ENCODE measurements around the gene VRK2. TPM values are rescaled to one million over a fixed set of nuclear protein-coding genes. Genes with fewer than 3 reads are reported as not detected.
A peak's percentile ranks its signal among the peaks of the same experiment; 100 is the strongest.

VRK2 gene
- total RNA-seq, result 10 to 100 TPM; 15.3 to 19.8 TPM
- 26.0 to 30.4 reads per million in 2 donors for total RNA-seq

DNA sequence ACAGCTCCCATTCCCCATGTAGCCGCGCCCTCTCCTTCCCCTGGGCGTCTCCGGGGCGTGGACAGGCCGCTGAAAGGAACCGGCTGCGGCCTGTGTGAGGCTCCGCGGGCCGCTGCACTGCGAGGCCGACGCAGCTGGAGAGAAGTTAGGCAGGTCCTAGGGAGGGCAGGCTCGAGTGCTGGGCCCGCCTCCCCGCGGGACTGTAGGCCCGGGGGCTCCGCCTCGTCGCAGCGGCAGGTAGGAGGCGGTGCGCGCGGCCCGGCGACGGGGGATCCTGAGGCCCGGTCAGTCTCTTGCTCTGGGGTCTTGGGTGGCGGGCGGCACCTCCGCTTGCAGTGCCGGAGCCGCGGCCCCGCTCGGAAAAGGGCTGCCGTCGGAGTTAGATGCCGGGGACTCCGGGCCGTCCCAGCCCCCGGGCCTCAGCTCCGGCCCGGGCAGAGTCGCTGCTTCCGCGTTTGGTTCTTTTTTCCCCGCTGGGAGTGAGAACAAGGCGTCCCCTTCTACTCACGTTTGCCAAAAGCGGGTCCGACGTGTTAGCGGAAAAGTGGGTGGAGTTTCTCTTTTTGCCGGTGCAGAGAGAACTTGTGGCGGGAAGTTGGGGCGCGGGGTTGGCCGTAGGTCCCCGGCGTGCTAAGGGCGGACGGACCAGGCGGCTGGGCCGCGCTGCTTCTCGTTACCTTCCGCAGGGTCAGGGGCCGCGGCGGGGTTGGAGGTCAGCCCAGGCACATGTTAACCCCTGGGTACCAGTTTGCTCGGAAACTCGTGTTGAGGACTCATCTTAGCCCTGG lies at the start of gene VRK2:
Gene VRK2 (plus strand): TSS at position 222 of the 788 bp plus-strand sequence. CDS start 2,026 bp downstream, outside the sequence.
- DNase-seq (peak; percentile 73 to 75 (median 74)), ATAC-seq (peak; percentile 94)
- no peaks in the 10 kb centered on the region for H3K9me3 ChIP-seq (ENCODE audit: control insufficient read depth, low read length, poor library complexity, severe bottlenecking)
- peak within 1 kb of the TSS; percentile 91 for H3K4me3 Mint-ChIP-seq
- H3K27me3 Mint-ChIP-seq, result no peaks in the 10 kb centered on the region
- peak within 1 kb of the TSS; percentile 90 for H3K27ac Mint-ChIP-seq
- H3K4me1 Mint-ChIP-seq, result peaks cover 31% of the 10 kb centered on the region
- H3K36me3 Mint-ChIP-seq (ENCODE audit: low read depth), result peaks cover 2% of the 10 kb centered on the region

DNA sequence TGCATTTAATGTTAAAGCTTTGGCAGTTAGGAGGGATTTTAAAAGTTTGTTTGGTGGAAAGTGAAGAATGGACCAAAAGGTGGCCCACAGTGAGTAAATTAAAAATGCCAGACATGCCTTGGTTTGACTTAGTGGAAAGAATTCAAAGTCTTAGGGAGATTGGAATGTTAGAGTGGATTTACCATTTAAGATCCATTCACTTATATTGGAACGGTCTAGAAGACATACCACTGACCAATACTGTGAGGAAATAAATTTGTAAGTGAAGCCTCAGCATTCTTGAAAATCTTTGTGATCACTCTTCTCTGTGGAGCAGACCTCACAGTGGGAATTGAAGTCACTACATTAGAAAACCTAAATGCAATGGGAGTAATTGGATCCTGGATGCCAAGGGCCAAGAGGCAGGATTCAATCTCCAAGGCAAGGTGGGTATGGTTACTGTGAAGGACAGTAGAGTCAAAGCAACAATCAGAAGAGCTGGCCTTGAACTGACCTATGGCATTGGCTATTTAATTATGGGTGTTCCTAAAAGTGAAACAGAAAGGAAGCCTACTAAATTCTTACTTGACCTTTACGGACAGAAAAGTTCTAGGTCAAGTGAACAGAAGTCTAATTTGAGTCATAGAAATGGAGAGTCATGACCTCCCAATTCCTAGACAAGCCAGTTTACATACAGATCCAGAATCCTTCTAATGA lies 40.2 kb upstream of the VRK2 start:
- Mint-ChIP-seq H3K27me3 (no peaks in the 10 kb centered on the region), H3K4me3 (no peak overlapping the region), H3K36me3 (ENCODE audit: low read depth) (peaks cover 3% of the 10 kb centered on the region), H3K27ac (no peak overlapping the region), H3K4me1 (peaks cover 3% of the 10 kb centered on the region)
- ATAC-seq, result no peak
- H3K9me3 ChIP-seq (ENCODE audit: control insufficient read depth, low read length, poor library complexity, severe bottlenecking), result no peaks in the 10 kb centered on the region
- DNase-seq, result no peak

DNA sequence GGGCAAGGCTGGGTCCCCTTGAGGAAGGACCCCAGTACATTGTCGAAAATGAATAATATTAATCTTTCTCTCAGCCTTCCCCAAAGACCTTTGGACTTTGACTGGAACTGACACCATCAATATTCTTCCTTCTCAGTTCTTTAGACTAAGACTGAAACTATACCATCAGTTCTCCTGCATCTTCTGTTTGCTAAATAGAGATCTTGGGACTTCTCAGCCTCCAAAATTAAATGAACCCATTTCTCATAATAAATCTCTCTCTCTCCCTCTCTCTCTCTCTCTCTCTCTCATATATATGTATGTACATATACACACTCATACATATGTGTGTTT lies 39.7 kb upstream of the VRK2 start:
- H3K27me3 Mint-ChIP-seq, result no peaks in the 10 kb centered on the region
- H3K27ac Mint-ChIP-seq, result no peak overlapping the region
- ATAC-seq, result no peak
- DNase-seq, result no peak
- H3K4me1 Mint-ChIP-seq, result peaks cover 3% of the 10 kb centered on the region
- H3K36me3 Mint-ChIP-seq (ENCODE audit: low read depth), result peaks cover 3% of the 10 kb centered on the region
- H3K9me3 ChIP-seq (ENCODE audit: control insufficient read depth, low read length, poor library complexity, severe bottlenecking), result no peaks in the 10 kb centered on the region
- no peak overlapping the region for H3K4me3 Mint-ChIP-seq

DNA sequence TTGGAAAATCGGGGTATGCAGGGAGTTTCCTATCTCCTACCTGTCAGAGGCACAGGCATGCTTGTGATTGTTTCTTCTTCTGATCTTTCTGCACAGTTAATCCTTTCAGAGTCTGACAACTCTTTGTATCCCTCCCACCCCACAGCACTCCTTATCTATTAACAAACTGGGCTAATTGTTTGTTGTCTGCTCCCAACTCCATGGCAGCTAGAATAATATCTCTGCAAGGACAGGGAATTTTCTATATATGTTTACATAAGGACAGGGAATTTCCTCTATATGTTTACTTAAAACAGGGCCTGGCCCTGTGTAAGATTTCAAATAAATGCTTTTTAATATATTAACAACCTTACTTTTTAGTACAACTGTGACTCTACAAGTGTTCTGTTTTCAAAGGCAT lies 36.0 kb upstream of the VRK2 start:
- ATAC-seq (no peak), DNase-seq (no peak)
- H3K4me1 Mint-ChIP-seq, result peaks cover 3% of the 10 kb centered on the region
- no peaks in the 10 kb centered on the region for H3K27me3 Mint-ChIP-seq
- H3K4me3 Mint-ChIP-seq, result no peak overlapping the region
- H3K36me3 Mint-ChIP-seq (ENCODE audit: low read depth), result no peaks in the 10 kb centered on the region
- H3K9me3 ChIP-seq (ENCODE audit: control insufficient read depth, low read length, poor library complexity, severe bottlenecking), result no peaks in the 10 kb centered on the region
- H3K27ac Mint-ChIP-seq, result no peak overlapping the region

DNA sequence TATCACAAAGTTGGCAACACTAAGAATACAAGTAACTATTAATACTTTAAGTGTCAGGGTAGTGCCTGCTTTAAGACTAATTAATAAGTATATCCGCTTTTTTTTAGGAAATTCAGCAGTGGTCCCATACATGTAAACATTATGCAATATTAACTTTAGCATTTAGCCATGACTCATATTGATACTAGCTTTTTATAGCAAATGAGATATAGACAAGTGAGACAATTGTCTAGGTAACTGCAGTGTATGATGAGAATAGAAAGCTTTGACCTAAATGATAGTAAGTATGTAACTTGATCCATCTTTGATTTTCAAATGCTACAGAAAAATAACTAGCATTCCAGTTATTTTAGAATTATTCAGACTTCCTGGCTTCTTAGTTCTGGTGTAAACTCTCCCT lies 27.4 kb upstream of the VRK2 start:
- Mint-ChIP-seq H3K27ac (no peak overlapping the region), H3K27me3 (no peaks in the 10 kb centered on the region), H3K4me1 (peaks cover 11% of the 10 kb centered on the region), H3K36me3 (ENCODE audit: low read depth) (no peaks in the 10 kb centered on the region), H3K4me3 (no peak overlapping the region)
- DNase-seq, result no peak
- ATAC-seq, result no peak
- H3K9me3 ChIP-seq (ENCODE audit: control insufficient read depth, low read length, poor library complexity, severe bottlenecking), result no peaks in the 10 kb centered on the region

DNA sequence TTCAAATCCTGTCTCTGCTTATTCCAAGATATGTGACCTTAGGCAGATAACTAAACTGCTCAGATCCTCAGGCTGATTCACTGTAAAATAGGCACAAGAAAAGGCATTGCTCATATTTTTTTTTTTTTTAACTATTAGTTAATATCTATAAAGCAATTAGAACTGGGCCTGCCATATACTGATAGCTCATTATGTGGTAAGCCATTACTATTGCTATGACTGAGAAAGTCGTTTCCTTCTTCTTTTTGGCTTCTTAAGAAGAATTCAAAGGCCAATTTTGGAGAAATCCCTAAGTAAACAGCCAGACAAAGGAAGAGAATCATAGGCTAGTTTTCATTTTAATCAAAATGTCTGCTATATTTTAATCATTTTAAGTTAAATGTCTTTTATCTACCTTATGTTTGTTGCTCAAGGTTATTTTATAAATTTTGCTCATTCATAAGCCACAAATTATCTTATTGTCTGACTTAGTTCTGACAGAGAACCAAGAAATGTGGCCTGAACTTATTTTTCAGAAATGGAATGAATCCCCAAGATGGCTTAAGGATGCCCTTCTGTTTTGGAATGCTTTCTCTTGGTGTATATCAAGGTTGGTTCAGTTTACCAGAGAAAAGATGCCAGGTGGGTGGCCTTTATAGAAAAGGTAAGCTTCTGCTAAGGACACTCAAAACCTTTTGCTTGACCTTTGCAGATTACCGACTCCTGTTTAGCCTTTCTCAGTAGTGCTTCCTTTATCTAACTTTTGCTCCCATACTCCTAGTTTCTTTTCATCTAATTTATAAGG lies 21.3 kb upstream of the VRK2 start:
- ATAC-seq, result no peak
- Mint-ChIP-seq H3K27me3 (no peaks in the 10 kb centered on the region), H3K27ac (no peak overlapping the region)

DNA sequence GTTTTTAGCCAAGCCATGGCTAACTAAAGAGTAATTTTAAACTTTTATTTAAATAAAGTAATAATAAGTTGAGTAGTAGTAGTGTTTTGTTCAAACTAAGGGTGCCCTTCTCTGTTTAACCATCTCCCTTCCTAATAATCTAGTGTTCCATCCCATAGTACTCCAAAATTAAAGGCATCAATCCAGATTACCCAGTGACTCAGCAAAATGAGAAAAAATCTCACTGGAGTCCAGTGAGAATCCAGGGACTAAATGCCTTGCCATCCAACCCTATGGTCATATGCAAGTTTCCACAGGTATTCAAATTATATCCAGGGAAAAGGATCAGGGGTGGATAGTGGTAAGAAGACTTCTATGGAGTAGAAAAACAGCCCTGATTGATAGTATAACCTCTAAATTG lies 19.6 kb upstream of the VRK2 start:
- Mint-ChIP-seq H3K36me3 (ENCODE audit: low read depth) (no peaks in the 10 kb centered on the region), H3K27me3 (no peaks in the 10 kb centered on the region), H3K4me1 (peaks cover 11% of the 10 kb centered on the region), H3K27ac (no peak overlapping the region), H3K4me3 (no peak overlapping the region)
- no peaks in the 10 kb centered on the region for H3K9me3 ChIP-seq (ENCODE audit: control insufficient read depth, low read length, poor library complexity, severe bottlenecking)
- no peak for DNase-seq
- no peak for ATAC-seq

More for the DNA sequence above, 21.3 kb upstream of the VRK2 start:
- H3K36me3 Mint-ChIP-seq (ENCODE audit: low read depth), result no peaks in the 10 kb centered on the region
- H3K4me3 Mint-ChIP-seq, result no peak overlapping the region
- peaks cover 11% of the 10 kb centered on the region for H3K4me1 Mint-ChIP-seq
- DNase-seq, result no peak
- no peaks in the 10 kb centered on the region for H3K9me3 ChIP-seq (ENCODE audit: control insufficient read depth, low read length, poor library complexity, severe bottlenecking)

DNA sequence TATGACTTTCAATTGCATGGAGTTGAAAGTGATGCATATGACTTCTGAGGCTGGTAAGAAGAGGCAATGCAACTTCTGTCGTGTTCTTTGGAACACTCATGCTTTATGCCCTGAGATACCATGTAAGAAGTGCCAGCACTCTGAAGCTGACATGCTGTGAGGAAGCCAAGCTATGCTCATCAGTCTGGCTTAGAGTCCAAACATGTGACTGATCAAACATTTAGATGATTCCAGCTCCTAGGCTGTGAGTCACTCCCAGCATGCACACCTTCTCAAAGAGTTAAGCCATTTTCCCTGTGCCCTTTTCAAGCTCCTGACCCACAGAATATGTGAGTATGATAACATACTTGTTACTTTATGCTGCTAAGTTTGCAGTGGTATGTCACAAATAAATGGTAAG lies 15.8 kb upstream of the VRK2 start:
- Mint-ChIP-seq H3K4me3 (no peak overlapping the region), H3K36me3 (ENCODE audit: low read depth) (peaks cover 2% of the 10 kb centered on the region), H3K27ac (no peak overlapping the region), H3K27me3 (no peaks in the 10 kb centered on the region), H3K4me1 (no peaks in the 10 kb centered on the region)
- ATAC-seq (no peak), DNase-seq (no peak)
- H3K9me3 ChIP-seq (ENCODE audit: control insufficient read depth, low read length, poor library complexity, severe bottlenecking), result no peaks in the 10 kb centered on the region

DNA sequence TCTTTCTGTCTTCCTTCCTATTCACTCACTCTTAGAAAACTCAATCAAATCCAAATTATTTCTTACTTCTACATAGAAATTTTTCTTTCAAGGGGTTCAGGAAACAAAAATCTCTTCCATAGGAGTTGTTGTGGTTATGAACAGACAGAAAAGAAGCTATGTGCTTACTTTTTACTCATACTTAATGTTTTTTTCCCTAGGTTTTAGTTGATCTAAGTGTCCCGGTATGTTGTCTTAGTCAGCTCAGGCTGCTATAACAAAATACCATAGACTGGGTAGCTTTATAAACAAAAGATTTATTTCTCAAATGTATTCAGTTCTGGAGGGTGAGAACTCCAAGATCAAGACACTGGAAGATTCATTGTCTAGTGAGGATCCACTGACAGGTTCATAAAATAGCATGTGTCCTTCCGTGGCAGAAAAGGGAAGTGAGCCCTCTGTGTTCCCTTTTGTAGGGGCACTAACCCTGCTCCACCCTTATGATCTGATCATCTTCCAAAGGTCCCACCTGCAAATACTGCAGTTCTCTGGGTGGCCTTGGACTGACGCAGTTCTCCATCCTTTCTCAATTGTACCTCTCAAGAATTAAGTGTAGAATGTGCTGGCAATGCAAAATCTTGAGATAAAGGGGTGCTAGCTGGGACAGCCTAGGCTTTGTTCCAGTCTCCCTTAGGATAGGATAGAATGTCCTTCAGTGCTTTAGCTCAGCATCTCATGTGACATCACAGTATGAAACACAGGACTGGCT lies 14.4 kb upstream of the VRK2 start:
- no peaks in the 10 kb centered on the region for H3K4me1 Mint-ChIP-seq
- H3K36me3 Mint-ChIP-seq (ENCODE audit: low read depth), result peaks cover 2% of the 10 kb centered on the region
- H3K27ac Mint-ChIP-seq, result no peak overlapping the region
- no peaks in the 10 kb centered on the region for H3K27me3 Mint-ChIP-seq
- ATAC-seq (peak; percentile 49), DNase-seq (no peak)
- no peaks in the 10 kb centered on the region for H3K9me3 ChIP-seq (ENCODE audit: control insufficient read depth, low read length, poor library complexity, severe bottlenecking)
- no peak overlapping the region for H3K4me3 Mint-ChIP-seq

DNA sequence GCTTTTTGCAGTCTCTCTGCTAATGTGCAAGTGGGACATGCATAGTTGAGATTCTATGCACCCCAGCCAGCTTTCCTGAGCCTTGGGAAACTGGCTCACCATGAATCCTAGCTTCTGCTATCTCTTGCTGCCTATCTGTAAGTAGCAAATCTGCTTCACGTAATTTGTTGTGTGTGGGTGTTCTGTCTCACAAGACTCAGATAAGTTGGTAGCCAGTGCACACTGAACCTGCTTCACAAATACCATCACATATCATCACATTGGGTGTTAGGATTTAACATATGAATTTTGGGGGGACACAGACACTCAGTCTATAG lies 13.9 kb upstream of the VRK2 start:
- no peaks in the 10 kb centered on the region for H3K9me3 ChIP-seq (ENCODE audit: control insufficient read depth, low read length, poor library complexity, severe bottlenecking)
- Mint-ChIP-seq H3K36me3 (ENCODE audit: low read depth) (peaks cover 2% of the 10 kb centered on the region), H3K4me1 (no peaks in the 10 kb centered on the region), H3K27me3 (no peaks in the 10 kb centered on the region), H3K4me3 (no peak overlapping the region), H3K27ac (no peak overlapping the region)
- no peak for DNase-seq
- no peak for ATAC-seq

DNA sequence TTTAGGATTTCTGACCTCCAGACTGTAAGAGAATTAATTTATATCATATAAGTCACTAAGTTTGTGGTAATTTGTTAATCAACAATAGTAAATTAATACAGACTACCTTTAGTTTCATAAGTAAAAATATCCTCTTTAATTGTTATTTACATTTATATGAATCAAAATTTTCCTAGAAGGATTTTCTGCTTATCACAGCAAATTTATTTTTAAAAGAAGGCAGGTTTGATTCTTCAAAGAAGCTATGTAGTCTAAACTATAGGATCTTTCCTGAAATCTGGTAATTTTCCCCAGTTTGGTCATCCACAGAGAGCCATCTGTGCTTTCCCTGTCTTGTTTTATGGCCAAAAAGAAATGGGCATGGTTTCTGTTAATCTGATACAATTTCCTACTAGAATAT lies 13.1 kb upstream of the VRK2 start:
- H3K36me3 Mint-ChIP-seq (ENCODE audit: low read depth), result peaks cover 2% of the 10 kb centered on the region
- ATAC-seq (no peak), DNase-seq (no peak)
- H3K4me3 Mint-ChIP-seq, result no peak overlapping the region
- H3K9me3 ChIP-seq (ENCODE audit: control insufficient read depth, low read length, poor library complexity, severe bottlenecking), result no peaks in the 10 kb centered on the region
- no peaks in the 10 kb centered on the region for H3K4me1 Mint-ChIP-seq
- no peak overlapping the region for H3K27ac Mint-ChIP-seq
- no peaks in the 10 kb centered on the region for H3K27me3 Mint-ChIP-seq

DNA sequence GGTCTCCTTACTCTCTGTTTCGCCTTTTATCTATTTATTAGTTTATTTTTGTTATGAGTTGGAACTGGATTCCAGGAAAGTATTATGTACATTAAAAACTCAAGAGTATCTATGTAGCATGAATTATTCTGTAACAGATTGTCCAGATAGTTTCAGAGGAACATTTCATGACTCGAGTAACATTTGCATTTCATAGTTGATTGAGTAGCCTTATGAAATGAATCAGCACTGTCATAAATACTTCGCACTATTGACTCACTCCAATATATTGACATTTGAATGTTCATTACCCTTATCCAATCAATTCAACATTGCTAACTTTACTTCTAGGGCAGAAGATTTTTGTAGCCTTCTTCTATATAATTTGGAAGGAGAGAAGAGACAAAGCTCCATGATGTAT lies 11.3 kb upstream of the VRK2 start:
- H3K4me3 Mint-ChIP-seq, result no peak overlapping the region
- ATAC-seq (no peak), DNase-seq (no peak)
- H3K9me3 ChIP-seq (ENCODE audit: control insufficient read depth, low read length, poor library complexity, severe bottlenecking), result no peaks in the 10 kb centered on the region
- no peaks in the 10 kb centered on the region for H3K27me3 Mint-ChIP-seq
- H3K4me1 Mint-ChIP-seq, result no peaks in the 10 kb centered on the region
- H3K27ac Mint-ChIP-seq, result no peak overlapping the region
- peaks cover 5% of the 10 kb centered on the region for H3K36me3 Mint-ChIP-seq (ENCODE audit: low read depth)

DNA sequence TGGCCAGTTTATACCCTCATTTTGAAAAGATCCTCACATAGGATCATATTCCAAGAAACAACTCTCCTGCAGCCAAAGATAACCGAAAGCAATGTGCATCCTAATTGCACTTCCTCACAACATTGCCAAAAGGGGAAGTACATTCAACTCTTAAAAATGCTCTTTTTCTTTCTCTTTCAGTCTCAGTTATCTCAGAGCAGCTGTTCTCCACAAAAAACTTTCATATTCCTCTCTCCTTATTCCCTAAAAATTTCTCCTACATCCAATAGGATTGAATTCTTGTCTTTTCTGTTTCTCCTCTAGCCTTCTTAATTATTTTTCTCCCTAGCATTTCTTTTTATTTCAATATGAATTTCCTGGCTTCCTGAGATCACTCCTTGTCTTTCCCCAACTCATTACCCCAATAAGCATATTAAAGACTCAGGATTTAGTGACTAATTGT lies 7.4 kb upstream of the VRK2 start:
- no peaks in the 10 kb centered on the region for H3K27me3 Mint-ChIP-seq
- peaks cover 5% of the 10 kb centered on the region for H3K36me3 Mint-ChIP-seq (ENCODE audit: low read depth)
- H3K4me1 Mint-ChIP-seq, result peaks cover 11% of the 10 kb centered on the region
- H3K9me3 ChIP-seq (ENCODE audit: control insufficient read depth, low read length, poor library complexity, severe bottlenecking), result no peaks in the 10 kb centered on the region
- DNase-seq, result no peak
- no peak for ATAC-seq
- H3K4me3 Mint-ChIP-seq, result no peak overlapping the region
- H3K27ac Mint-ChIP-seq, result no peak overlapping the region
